ENCODE results near the gene AIF1L.
"Not testable (repeated sequence)": the region's sequence is repeated elsewhere in the genome, so short reads cannot be mapped to it uniquely, and the experiment has no call there.

DNA sequence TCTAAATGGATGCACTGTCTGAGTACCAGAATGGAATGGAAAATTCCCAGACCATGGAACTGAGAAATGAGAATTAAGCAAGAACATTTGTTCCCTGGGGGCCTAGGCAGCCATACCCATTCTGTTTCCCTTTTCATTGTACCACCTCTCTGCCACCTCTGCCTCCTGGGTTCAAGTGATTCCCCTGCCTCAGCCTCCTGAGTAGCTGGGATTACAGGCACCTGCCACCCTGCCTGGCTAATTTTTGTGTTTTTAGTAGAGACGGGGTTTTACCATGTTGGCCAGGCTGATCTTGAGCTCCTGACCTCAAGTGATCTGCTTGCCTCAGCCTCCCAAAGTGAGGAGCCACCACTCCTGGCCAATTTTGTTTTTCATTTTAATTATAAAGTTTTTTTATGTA, 62.3 kb downstream of the AIF1L start:
- not testable (repeated sequence) for TF ChIP-seq CTCF (conservative IDR thresholded peaks at IDR 0.05 in 1 of 2, IDR thresholded peaks at IDR 0.05 in 1 of 2; ENCODE audit: low read depth in 1 of 2, low read length in 2 of 2); EZH2 (IDR thresholded peaks at IDR 0.05; ENCODE audit: low read length, missing control alignments)

Data from fibroblast of lung (primary cell).